GM13977 (cell line): Measurements from ENCODE around the gene KCNK2.

Experiments used
- DNase-seq: peaks from one replicate; pipeline ENCODE4 v3.0.0; 2012; ENCODE audit warnings: low spot score
- in situ Hi-C: fragments of 300-500 bp; cut with MboI; formaldehyde crosslinking; loops from one replicate; pipeline ENCODE4 v1.12.0; 2022; ENCODE audit warnings: low sequenced_read_pairs, low pct_unique_long_range_greater_than_20kb, mixed read lengths, inconsistent platforms; ENCODE audit not compliant: unreplicated experiment
- TF ChIP-seq, protein P1 (sequence below): IDR thresholded peaks from 2 replicates; pipeline ENCODE4 v1.5.1; 2012; ENCODE audit warnings: mild to moderate bottlenecking, control low read depth; ENCODE audit not compliant: insufficient read depth; ENCODE audit errors: extremely low read depth, missing control alignments

The KCNK2 gene

DNA sequence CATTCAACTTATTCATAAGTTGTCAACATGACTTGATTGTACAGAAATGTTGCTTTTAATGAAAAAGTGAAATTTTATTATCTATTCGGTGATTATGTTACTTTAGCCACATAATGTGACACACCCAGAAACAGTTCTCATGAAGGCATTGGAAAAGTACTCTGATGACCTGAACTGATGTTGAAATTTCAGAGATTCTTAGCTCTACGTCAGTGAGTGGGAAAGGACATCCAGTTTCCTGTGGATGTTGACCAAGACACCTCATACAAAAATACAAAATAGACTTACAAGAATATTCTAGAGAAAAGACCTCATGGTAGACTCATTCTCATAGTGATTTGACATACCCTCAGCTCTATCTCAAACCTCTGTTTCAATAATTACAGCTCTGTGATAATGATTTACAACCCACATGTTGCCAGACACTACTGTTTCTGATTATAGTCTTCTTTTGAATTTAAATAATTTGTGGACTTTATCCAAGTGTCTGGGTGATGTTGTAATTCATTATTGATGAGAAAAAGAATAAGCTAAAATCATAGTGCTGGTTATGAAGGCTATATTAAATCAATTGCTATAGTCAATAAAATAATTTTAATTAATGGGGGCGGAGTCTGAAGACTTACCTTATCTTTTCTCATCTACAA, 37.3 kb downstream of the KCNK2 start:
- TF ChIP-seq, protein P1, sequence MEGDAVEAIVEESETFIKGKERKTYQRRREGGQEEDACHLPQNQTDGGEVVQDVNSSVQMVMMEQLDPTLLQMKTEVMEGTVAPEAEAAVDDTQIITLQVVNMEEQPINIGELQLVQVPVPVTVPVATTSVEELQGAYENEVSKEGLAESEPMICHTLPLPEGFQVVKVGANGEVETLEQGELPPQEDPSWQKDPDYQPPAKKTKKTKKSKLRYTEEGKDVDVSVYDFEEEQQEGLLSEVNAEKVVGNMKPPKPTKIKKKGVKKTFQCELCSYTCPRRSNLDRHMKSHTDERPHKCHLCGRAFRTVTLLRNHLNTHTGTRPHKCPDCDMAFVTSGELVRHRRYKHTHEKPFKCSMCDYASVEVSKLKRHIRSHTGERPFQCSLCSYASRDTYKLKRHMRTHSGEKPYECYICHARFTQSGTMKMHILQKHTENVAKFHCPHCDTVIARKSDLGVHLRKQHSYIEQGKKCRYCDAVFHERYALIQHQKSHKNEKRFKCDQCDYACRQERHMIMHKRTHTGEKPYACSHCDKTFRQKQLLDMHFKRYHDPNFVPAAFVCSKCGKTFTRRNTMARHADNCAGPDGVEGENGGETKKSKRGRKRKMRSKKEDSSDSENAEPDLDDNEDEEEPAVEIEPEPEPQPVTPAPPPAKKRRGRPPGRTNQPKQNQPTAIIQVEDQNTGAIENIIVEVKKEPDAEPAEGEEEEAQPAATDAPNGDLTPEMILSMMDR, result no peak
- no peak for DNase-seq
- in situ Hi-C loops, result no loop called here

DNA sequence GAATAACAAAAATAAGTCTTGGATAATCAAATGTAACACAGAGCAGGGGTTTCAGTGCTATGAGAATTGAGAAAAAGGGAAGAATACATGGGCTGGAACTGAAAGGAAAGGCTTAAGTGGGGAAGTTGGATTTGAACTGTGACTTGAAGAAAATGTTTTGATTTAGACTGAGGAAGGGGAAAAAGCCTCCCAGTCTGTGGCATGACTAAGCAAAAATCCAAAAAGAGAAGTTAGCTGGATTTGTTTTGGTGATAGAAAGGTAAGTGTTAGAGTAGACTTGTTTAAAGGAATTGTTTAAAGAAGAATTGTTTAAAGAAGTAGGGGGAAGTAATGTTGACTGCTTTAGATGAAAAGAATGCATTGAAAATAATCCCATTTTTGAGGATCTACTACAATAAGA, 46.0 kb downstream of the KCNK2 start:
- in situ Hi-C loops, result no loop called here
- TF ChIP-seq, protein P1, result no peak
- no peak for DNase-seq

DNA sequence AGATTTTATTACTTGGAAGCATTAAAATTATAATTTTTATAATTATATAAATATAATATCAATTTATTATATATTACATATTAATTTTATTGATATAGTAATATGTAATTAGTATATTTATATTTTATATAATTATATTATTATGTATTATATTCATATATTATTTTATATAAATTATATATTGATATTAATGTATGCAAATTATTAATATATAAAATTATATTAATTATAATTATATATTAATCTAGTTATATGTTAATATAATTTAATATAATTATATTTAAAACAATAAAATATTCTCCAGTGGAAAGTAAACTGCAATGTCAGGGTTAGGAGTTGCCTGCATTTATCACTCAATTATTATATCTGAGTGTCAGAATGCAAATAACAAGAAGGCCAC, 48.8 kb downstream of the KCNK2 start:
- no peak for DNase-seq
- TF ChIP-seq, protein P1, result no peak
- in situ Hi-C loops, result no loop called here

DNA sequence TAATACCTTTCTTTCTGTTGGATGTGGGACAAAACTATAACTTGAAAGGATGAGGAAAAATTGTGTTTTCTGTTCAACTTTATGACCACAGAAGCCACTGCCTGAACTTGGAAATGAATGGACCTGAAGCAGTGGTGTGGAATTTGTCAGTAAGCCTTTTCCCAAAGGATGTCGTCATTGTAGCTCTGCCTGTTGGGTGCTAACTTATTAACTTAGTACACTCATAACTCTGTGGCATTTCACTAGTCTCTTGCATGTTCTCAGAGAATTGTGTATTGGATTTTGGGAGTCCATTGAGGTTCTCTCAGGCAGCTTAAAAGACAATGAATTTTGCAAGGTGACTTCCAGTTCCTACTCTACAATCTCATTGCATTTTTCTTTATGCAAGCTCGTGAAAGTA, 49.6 kb downstream of the KCNK2 start:
- in situ Hi-C loops, result no loop called here
- TF ChIP-seq, protein P1, result no peak
- no peak for DNase-seq

DNA sequence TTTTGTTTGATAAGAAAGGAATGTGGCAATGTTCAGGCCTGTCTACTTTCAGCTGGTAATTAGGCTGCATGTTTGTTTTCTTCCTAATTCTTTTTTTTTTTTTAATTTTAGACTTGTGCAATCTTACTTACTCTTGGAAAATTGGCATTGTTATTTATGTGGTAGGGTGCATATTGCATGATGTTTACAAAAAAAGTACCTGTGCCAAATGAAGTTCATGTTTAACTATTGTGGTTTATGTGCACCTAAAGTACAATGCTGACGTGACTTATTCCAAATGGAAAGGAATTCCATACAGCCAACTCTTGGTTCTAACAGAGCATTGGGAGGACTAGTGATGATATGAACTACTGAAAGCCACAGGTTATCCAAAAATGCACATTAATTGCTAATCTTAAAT, 51.0 kb downstream of the KCNK2 start:
- in situ Hi-C loops, result no loop called here
- TF ChIP-seq, protein P1, result no peak
- no peak for DNase-seq

DNA sequence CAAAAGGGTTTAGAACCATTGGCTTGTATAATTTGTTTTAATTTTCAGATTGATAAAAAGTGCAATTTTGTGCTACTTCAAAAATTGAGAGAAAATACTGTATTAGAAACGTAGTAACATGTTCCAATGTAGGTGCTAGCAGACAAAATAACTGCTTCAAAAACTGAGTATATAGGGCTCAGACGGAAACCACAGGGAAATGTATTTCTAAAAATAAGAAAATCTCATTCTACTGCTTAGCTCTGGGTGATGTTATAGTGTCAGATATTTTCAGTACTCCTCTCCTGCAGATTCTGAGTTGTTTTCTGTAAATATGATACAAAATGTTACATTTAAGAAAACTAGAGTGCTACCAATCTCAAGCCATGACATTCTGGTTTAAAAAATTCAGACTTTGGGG, 55.4 kb downstream of the KCNK2 start:
- DNase-seq, result no peak
- in situ Hi-C loops, result no loop called here
- TF ChIP-seq, protein P1, result no peak

DNA sequence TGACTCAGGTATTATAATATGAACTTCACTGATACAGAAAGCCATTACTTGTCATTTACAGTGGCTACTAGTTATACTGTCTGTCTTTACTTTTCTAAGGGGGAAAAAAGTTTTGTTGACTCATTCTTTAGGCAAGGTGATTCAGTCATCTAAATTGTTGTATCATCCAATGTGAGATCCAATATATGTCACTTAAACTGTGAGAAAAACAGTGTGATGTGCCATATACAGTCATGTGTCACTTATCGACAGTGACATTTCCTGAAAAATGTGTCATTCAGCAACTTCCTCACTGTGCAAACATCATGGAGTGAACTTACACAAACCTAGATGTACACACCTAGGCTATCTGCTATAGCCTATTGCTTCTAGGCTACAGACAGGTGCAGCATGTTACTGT, 57.6 kb downstream of the KCNK2 start:
- TF ChIP-seq, protein P1, result no peak
- in situ Hi-C loops, result no loop called here
- no peak for DNase-seq
